Mucosa of descending colon (tissue), 3 donors: ENCODE measurements around the gene PEPD. TPM values are rescaled to one million over a fixed set of nuclear protein-coding genes. Genes with fewer than 3 reads are reported as not detected.

ENCODE experiments used
- ATAC-seq: fragments of 200-7000 bp; cut with Tn5 transposase; one replicate; pipeline ENCODE4 v1.9.1; 2020; ENCODE audit warnings: mild to moderate bottlenecking, moderate library complexity
- DNase-seq, 3 donors: peaks; one replicate each; pipeline ENCODE4 v3.0.0-alpha.2; 2020
- H3K36me3 ChIP-seq: fragments of 200-600 bp; one replicate; pipeline ENCODE4 v1.8.0; 2021; ENCODE audit warnings: low read depth, mild to moderate bottlenecking
- H3K4me1 ChIP-seq: fragments of 200-600 bp; one replicate; pipeline ENCODE4 v1.8.0; 2021; ENCODE audit warnings: low read depth, mild to moderate bottlenecking
- H3K4me3 ChIP-seq: fragments of 200-600 bp; one replicate; pipeline ENCODE4 v1.8.0; 2021; ENCODE audit warnings: mild to moderate bottlenecking
- H3K9me3 ChIP-seq: fragments of 200-600 bp; one replicate; pipeline ENCODE4 v1.8.0; 2021; ENCODE audit warnings: mild to moderate bottlenecking
- intact Hi-C, 2 donors: fragments of 100-400 bp; cut with DNase I in 1 of 2; cut with micrococcal nuclease in 1 of 2; formaldehyde crosslinking; loops; one replicate each; pipeline versions ENCODE4 v1.11.0 to v1.11.1; 2022; cut with DNase I, micrococcal nuclease
- total RNA-seq, 3 donors: library from RNA; stranded (reverse); fragmentation: NEBNext Ultra II Directional in 2 of 3; extraction: Animal tissue kit (Norgen Biotek cat#: 25700) in 2 of 3; gene quantifications; one replicate each; pipeline versions ENCODE4 v1.2.1 to v1.2.4, GENCODE V29; 2021 to 2023
- TF ChIP-seq, protein P1 (sequence below): fragments of 200-600 bp; IDR thresholded peaks from one replicate; pipeline ENCODE4 v1.8.0; 2022; ENCODE audit warnings: antibody characterized with exemption, mild to moderate bottlenecking
- donor health status: DM: no; HTN: no; CAD: no; lungs with moderate emphysema.
- donor health status: DM: no; HTN: no; CAD: no.
- donor health status: DM: no; HTN: yes; CAD: no.

Gene PEPD
- total RNA-seq, 3 donors from 2014 or later = 40.4 to 91.5 (median 79.1) TPM

DNA sequence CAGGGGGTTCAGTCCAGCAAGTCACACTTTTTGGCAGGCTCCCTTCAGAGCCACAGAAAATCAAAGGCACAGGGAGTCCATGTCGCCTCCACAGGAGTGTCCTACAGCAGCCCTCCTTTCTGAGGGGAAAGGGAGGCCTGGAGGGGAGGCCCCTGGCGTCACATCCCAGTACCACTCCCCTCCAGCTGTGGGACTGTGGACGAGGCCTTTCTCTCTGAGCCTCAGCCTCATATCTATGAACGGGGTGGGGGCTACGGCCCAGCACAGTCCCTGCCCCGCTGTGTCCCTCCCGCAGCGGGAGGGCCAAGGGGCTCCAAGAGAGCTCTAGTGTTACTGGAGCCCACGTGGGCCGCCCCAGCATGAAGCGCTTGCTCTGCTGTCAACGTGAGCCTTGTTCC, 23.8 kb downstream of the PEPD start:
- H3K4me1 ChIP-seq = no peaks in the 10 kb centered on the region
- H3K9me3 ChIP-seq = no peaks in the 10 kb centered on the region
- no peak for ATAC-seq
- no peak overlapping the region for H3K4me3 ChIP-seq
- peak in 1 of 3 donors; percentile 8 for DNase-seq
- intact Hi-C loops = no loop called here
- TF ChIP-seq, protein P1, sequence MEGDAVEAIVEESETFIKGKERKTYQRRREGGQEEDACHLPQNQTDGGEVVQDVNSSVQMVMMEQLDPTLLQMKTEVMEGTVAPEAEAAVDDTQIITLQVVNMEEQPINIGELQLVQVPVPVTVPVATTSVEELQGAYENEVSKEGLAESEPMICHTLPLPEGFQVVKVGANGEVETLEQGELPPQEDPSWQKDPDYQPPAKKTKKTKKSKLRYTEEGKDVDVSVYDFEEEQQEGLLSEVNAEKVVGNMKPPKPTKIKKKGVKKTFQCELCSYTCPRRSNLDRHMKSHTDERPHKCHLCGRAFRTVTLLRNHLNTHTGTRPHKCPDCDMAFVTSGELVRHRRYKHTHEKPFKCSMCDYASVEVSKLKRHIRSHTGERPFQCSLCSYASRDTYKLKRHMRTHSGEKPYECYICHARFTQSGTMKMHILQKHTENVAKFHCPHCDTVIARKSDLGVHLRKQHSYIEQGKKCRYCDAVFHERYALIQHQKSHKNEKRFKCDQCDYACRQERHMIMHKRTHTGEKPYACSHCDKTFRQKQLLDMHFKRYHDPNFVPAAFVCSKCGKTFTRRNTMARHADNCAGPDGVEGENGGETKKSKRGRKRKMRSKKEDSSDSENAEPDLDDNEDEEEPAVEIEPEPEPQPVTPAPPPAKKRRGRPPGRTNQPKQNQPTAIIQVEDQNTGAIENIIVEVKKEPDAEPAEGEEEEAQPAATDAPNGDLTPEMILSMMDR = no peak
- no peaks in the 10 kb centered on the region for H3K36me3 ChIP-seq

DNA sequence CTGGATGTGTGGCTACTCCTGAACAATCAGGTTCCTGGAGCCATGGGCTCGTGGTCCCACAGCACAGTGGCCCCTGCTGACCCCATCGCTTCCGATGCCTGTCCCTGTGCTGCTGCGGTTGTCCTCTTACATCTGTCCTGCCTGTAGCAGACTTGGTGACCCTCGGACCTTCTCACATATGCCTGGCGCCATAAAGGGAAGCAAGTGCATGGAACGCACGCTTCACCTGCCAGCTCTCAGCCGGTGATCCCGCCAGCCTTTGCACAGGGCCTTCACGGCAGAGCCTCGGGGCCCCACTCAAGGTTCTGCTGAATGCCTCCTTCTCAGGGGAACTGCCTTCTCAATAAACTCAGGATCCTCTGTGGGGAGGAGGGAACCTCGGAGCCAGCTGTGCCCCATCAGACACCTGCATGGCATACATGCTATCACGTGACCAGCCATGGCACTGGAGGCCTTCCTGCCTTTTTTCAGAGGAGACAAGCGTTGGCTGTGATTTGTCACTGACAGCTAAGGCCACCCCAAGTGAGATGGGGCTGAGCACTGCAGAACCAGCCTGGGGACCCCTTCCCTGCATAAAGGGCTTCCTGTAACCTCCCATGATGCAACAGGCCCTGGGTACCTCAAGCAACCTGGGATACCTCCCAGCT, 24.3 kb downstream of the PEPD start:
- no peak for DNase-seq
- intact Hi-C loops = no loop called here
- TF ChIP-seq, protein P1 = no peak
- Histone ChIP-seq H3K36me3 (no peaks in the 10 kb centered on the region), H3K4me3 (no peak overlapping the region), H3K4me1 (no peaks in the 10 kb centered on the region), H3K9me3 (no peaks in the 10 kb centered on the region)
- no peak for ATAC-seq

DNA sequence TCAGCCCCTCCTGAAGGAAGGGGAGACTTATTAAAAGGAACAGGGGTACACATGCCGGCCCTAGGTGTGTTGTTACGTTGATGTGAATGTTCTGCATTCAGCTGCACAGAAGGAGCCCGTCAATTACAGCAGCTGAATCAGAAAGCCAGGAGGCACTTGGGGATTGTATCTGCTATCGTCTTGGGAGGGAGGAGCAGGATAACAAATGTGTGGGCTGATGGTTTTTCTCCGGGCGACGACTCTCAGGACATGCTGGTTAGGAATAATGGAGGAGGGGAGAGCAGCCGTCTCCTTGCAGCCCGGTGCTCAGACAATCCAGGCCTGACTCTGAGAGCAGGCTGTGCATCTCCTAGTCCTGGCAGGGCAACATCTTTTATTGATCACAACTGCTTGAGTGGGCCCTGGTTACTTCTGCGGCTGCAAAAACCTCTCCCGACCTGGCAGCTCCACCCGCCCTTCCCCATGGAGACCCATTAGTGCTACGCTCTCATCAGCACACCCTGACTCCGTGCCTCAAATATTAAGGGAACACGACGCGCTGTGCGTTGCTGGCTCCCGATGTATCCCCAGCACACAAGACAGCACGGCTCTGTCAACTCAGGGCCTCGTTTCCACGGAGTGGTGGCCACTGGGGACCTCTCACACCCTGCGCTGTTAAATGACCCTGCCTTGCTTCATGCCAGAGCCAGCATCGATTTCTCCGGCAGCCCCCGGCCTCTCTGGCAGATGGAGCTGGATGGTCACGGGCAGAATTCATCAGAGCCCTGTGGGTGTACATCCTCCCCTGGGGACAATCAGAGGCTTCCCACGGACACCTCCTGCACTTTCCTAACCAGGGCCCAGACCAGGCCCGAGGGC, 25.3 kb downstream of the PEPD start:
- TF ChIP-seq, protein P1 = no peak
- no peaks in the 10 kb centered on the region for H3K4me1 ChIP-seq
- no peaks in the 10 kb centered on the region for H3K36me3 ChIP-seq
- H3K9me3 ChIP-seq = no peaks in the 10 kb centered on the region
- no peak for DNase-seq
- ATAC-seq = no peak
- intact Hi-C loops = no loop called here
- no peak overlapping the region for H3K4me3 ChIP-seq

DNA sequence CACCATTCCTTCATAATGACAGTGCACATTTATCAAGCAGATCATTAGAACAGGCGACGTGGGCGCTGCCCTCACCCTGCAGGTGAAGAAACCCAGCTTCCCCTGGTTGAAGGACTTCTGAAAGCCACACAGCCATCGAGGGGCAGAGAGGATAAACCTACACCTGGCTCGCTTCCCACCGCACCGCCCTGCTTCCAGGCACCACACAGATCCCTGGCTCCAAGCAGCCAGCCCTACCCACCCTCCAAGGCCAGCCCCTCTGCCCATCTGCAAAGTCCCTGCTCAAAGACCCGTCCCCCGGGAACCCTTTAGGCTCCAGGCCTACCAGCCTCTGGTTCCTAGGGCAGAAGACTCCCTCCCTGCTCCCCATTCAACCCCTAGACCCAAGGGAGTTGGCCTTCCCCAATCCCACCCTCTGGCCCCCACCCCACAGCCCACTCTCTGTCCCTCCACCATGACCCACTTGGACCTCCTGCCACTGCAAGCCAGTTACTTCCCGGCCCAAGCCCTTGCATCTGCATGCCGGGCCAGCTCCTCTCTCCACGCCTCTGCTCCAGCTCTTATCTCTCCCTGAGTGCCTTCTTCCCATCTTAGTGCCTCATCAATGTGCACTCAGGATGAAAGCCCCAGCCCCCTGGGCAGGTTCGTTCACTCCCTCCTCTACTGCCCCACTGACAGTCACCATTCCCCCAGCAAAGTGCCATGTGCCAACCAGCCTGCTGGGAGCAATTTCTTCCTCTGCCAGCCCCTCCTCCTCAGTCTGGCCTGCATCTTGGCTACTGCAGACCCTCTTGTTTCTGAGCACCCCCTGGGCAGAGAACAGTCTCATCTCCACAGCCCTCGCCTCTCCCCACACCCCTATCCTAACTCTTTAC, 28.0 kb downstream of the PEPD start:
- TF ChIP-seq, protein P1 = no peak
- no peaks in the 10 kb centered on the region for H3K9me3 ChIP-seq
- intact Hi-C loops = no loop called here
- ATAC-seq = no peak
- H3K4me1 ChIP-seq = no peaks in the 10 kb centered on the region
- H3K36me3 ChIP-seq = no peaks in the 10 kb centered on the region
- H3K4me3 ChIP-seq = no peak overlapping the region
- no peak for DNase-seq

DNA sequence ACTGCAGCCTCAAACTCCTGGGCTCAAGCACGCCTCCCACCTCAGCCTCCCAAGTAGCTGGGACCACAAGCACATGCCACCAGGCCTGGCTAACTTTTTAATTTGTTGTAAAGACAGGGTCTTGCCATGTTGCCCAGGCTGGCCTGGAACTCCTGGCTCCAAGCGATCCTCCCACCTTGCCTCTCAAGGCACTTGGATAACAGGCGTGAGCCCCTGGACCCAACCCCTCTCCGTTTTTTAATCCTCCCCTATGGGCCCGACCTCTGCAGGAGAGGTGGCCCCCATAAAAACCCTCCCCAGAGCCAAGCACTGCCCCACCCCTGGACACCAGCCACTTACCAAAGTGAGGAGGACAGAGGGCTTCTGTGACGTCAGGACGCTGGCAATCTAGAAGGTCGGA, 28.6 kb downstream of the PEPD start:
- ATAC-seq (no peak), DNase-seq (no peak)
- intact Hi-C loops = no loop called here
- TF ChIP-seq, protein P1 = no peak
- no peaks in the 10 kb centered on the region for H3K4me1 ChIP-seq
- H3K4me3 ChIP-seq = no peak overlapping the region
- no peaks in the 10 kb centered on the region for H3K9me3 ChIP-seq
- H3K36me3 ChIP-seq = no peaks in the 10 kb centered on the region
